Measurements from ENCODE around the gene CCNT2.
"Not testable (repeated sequence)": the region's sequence is repeated elsewhere in the genome, so short reads cannot be mapped to it uniquely, and the experiment has no call there.

- TF ChIP-seq, protein P1, sequence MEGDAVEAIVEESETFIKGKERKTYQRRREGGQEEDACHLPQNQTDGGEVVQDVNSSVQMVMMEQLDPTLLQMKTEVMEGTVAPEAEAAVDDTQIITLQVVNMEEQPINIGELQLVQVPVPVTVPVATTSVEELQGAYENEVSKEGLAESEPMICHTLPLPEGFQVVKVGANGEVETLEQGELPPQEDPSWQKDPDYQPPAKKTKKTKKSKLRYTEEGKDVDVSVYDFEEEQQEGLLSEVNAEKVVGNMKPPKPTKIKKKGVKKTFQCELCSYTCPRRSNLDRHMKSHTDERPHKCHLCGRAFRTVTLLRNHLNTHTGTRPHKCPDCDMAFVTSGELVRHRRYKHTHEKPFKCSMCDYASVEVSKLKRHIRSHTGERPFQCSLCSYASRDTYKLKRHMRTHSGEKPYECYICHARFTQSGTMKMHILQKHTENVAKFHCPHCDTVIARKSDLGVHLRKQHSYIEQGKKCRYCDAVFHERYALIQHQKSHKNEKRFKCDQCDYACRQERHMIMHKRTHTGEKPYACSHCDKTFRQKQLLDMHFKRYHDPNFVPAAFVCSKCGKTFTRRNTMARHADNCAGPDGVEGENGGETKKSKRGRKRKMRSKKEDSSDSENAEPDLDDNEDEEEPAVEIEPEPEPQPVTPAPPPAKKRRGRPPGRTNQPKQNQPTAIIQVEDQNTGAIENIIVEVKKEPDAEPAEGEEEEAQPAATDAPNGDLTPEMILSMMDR (IDR thresholded peaks at IDR 0.05; ENCODE audit: borderline replicate concordance, extremely low read depth, low read length, poor library complexity, severe bottlenecking) = not testable (repeated sequence)
- not testable (repeated sequence) for TF ChIP-seq EZH2 (IDR thresholded peaks at IDR 0.05; ENCODE audit: borderline replicate concordance, low read depth, low read length, severe bottlenecking)
These were observed 11.0 kb upstream of the CCNT2 start for GRCh38 chr2:134907441-134908116.

All from DND-41 (cell line).